HepG2 (cell line): ENCODE data around the gene BOD1. TPM values are rescaled to one million over a fixed set of nuclear protein-coding genes. Genes with fewer than 3 reads are reported as not detected.

Source experiments
- CBFB ChIP-seq: sonication (generic); formaldehyde crosslinking; IDR thresholded peaks from 2 replicates; pipeline ENCODE4 v1.4.0; 2020; ENCODE audit warnings: missing genetic modification reagents
- LCORL ChIP-seq, 2 experiments: fragments of 450-650 bp in 1 of 2; sonication (generic) in 1 of 2; formaldehyde crosslinking in 1 of 2; IDR thresholded peaks; 2 replicates each; pipeline versions ENCODE4 v1.5.0 to v1.6.1; 2017 to 2020; ENCODE audit warnings: antibody characterized with exemption in 1 of 2, missing genetic modification reagents in 1 of 2
- SPEN ChIP-seq: sonication (generic); formaldehyde crosslinking; IDR thresholded peaks from 2 replicates; pipeline ENCODE4 v1.5.1; 2020; ENCODE audit warnings: low read depth, mild to moderate bottlenecking, missing genetic modification reagents
- U2AF1 ChIP-seq: fragments of 200-400 bp; formaldehyde crosslinking; optimal IDR thresholded peaks from 2 replicates; pipeline ENCODE3; 2017; ENCODE audit warnings: mild to moderate bottlenecking, low read depth, low read length
- ZMYM3 ChIP-seq: sonication (generic); formaldehyde crosslinking; IDR thresholded peaks from 2 replicates; pipeline ENCODE4 v1.5.1; 2020; ENCODE audit warnings: mild to moderate bottlenecking, missing genetic modification reagents
- ZNF572 ChIP-seq: sonication (generic); formaldehyde crosslinking; IDR thresholded peaks from 2 replicates; pipeline ENCODE4 v1.5.1; 2020; ENCODE audit warnings: mild to moderate bottlenecking, missing genetic modification reagents
- ZNF616 ChIP-seq: sonication (generic); formaldehyde crosslinking; IDR thresholded peaks from 2 replicates; pipeline ENCODE4 v1.5.0; 2020; ENCODE audit warnings: low read depth, mild to moderate bottlenecking, missing genetic modification reagents
- ZSCAN21 ChIP-seq: sonication (generic); formaldehyde crosslinking; IDR thresholded peaks from 2 replicates; pipeline ENCODE4 v1.8.0; 2022; ENCODE audit warnings: mild to moderate bottlenecking, missing genetic modification reagents, moderate library complexity, borderline replicate concordance
- polyA plus RNA-seq, 8 experiments: library from polyadenylated mRNA; depleted of rRNA in 3 of 8; stranded (reverse) in 7 of 8; unstranded in 1 of 8; fragments of >200 nt; fragmentation: Illumina TruSeq in 4 of 8; extraction: Trizol in 4 of 8; gene quantifications; 2 replicates each; pipeline versions ENCODE4 v1.2.1 to v1.2.3, GENCODE V29; 2011 to 2016; ENCODE audit warnings: low read depth in 4 of 8, missing spikeins in 1 of 8, mixed read lengths in 1 of 8; ENCODE audit not compliant: insufficient read depth in 1 of 8
- total RNA-seq, 5 experiments: library from RNA; depleted of rRNA; stranded (reverse); fragments of >200 nt; fragmentation: Illumina TruSeq; extraction: Trizol; gene quantifications; 2 replicates each; pipeline ENCODE4 v1.2.3, GENCODE V29; 2016; ENCODE audit warnings: low read depth in 1 of 5
- TF ChIP-seq, protein P1 (sequence below): sonication (generic); formaldehyde crosslinking; IDR thresholded peaks from 2 replicates; pipeline ENCODE4 v1.5.0; 2020; ENCODE audit warnings: mild to moderate bottlenecking, missing genetic modification reagents, moderate library complexity
- TF ChIP-seq, protein P2 (sequence below), 2 experiments: sonication (generic) in 1 of 2; formaldehyde crosslinking in 1 of 2; IDR thresholded peaks; 2 replicates each; pipeline versions ENCODE4 v1.4.0 to v1.6.1; 2018 to 2020; ENCODE audit warnings: missing genetic modification reagents in 2 of 2, borderline replicate concordance in 1 of 2, low read depth in 1 of 2, mild to moderate bottlenecking in 1 of 2, missing biosample characterization in 1 of 2
- TF ChIP-seq, protein P3 (sequence below): sonication (generic); formaldehyde crosslinking; IDR thresholded peaks from 2 replicates; pipeline ENCODE4 v1.5.1; 2020; ENCODE audit warnings: mild to moderate bottlenecking, missing genetic modification reagents, moderate library complexity
- TF ChIP-seq, protein P4 (sequence below): sonication (generic); formaldehyde crosslinking; IDR thresholded peaks from 2 replicates; pipeline ENCODE4 v1.5.1; 2020; ENCODE audit warnings: mild to moderate bottlenecking, moderate library complexity, missing genetic modification reagents
- TF ChIP-seq, protein P5 (sequence below): sonication (generic); formaldehyde crosslinking; IDR thresholded peaks from 2 replicates; pipeline ENCODE4 v1.5.0; 2020; ENCODE audit warnings: missing genetic modification reagents, mild to moderate bottlenecking, borderline replicate concordance
- TF ChIP-seq, protein P6 (sequence below): sonication (generic); formaldehyde crosslinking; IDR thresholded peaks from 2 replicates; pipeline ENCODE4 v1.4.0; 2020; ENCODE audit warnings: missing genetic modification reagents, borderline replicate concordance
- TF ChIP-seq, protein P7 (sequence below): sonication (generic); formaldehyde crosslinking; IDR thresholded peaks from 2 replicates; pipeline ENCODE4 v1.4.0; 2020; ENCODE audit warnings: missing genetic modification reagents

BOD1 gene
- total and polyA plus RNA-seq, 2 of the 13 experiments (the other 11 are each of a cell fraction or from before 2014, with no cell fraction given): 81.5 to 103 TPM

DNA sequence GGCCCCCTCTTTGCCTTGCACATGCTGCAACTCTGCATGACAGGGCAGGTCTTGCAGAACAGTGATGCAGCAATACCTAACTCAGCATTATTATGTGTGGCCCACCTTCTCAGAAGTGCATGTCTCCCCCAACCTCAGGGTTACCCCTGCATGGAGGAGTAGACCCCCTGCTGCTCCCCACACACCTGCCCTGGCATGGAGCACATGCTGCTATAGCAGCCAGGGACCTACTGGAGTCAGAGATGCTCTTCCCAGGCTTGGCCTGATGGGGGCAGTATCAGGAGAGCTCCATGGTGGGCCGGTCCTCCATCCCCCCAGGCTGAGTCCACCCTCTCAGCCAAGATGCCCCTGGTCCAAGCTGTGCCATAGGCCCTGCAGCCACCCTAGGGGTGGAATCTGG is 13.2 kb upstream of the BOD1 start (continued):
- TF ChIP-seq, protein P1, sequence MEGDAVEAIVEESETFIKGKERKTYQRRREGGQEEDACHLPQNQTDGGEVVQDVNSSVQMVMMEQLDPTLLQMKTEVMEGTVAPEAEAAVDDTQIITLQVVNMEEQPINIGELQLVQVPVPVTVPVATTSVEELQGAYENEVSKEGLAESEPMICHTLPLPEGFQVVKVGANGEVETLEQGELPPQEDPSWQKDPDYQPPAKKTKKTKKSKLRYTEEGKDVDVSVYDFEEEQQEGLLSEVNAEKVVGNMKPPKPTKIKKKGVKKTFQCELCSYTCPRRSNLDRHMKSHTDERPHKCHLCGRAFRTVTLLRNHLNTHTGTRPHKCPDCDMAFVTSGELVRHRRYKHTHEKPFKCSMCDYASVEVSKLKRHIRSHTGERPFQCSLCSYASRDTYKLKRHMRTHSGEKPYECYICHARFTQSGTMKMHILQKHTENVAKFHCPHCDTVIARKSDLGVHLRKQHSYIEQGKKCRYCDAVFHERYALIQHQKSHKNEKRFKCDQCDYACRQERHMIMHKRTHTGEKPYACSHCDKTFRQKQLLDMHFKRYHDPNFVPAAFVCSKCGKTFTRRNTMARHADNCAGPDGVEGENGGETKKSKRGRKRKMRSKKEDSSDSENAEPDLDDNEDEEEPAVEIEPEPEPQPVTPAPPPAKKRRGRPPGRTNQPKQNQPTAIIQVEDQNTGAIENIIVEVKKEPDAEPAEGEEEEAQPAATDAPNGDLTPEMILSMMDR (CRISPR knock-in tag): peak; percentile 71
- TF ChIP-seq, protein P2, sequence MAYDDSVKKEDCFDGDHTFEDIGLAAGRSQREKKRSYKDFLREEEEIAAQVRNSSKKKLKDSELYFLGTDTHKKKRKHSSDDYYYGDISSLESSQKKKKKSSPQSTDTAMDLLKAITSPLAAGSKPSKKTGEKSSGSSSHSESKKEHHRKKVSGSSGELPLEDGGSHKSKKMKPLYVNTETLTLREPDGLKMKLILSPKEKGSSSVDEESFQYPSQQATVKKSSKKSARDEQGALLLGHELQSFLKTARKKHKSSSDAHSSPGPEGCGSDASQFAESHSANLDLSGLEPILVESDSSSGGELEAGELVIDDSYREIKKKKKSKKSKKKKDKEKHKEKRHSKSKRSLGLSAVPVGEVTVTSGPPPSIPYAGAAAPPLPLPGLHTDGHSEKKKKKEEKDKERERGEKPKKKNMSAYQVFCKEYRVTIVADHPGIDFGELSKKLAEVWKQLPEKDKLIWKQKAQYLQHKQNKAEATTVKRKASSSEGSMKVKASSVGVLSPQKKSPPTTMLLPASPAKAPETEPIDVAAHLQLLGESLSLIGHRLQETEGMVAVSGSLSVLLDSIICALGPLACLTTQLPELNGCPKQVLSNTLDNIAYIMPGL (CRISPR knock-in tag; IDR thresholded peaks at IDR 0.05; ENCODE audit: borderline replicate concordance in 1 of 2, low read depth in 1 of 2): peak; percentile 19 to 36; a peak in 1 of 4 replicates
- TF ChIP-seq ZMYM3 (CRISPR knock-in tag) (0 out of 2 replicates have a peak, but pooled peaks have one; percentile 45), CBFB (no peak), ZNF572 (no peak), SPEN (CRISPR knock-in tag) (no peak), ZSCAN21 (CRISPR knock-in tag) (no peak), ZNF616 (CRISPR knock-in tag) (no peak), U2AF1 (no peak), LCORL (IDR thresholded peaks at IDR 0.05) (no peak), LCORL (CRISPR knock-in tag; IDR thresholded peaks at IDR 0.05) (no peak)
- TF ChIP-seq, protein P3, sequence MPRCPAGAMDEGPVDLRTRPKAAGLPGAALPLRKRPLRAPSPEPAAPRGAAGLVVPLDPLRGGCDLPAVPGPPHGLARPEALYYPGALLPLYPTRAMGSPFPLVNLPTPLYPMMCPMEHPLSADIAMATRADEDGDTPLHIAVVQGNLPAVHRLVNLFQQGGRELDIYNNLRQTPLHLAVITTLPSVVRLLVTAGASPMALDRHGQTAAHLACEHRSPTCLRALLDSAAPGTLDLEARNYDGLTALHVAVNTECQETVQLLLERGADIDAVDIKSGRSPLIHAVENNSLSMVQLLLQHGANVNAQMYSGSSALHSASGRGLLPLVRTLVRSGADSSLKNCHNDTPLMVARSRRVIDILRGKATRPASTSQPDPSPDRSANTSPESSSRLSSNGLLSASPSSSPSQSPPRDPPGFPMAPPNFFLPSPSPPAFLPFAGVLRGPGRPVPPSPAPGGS (CRISPR knock-in tag): no peak
- TF ChIP-seq, protein P4, sequence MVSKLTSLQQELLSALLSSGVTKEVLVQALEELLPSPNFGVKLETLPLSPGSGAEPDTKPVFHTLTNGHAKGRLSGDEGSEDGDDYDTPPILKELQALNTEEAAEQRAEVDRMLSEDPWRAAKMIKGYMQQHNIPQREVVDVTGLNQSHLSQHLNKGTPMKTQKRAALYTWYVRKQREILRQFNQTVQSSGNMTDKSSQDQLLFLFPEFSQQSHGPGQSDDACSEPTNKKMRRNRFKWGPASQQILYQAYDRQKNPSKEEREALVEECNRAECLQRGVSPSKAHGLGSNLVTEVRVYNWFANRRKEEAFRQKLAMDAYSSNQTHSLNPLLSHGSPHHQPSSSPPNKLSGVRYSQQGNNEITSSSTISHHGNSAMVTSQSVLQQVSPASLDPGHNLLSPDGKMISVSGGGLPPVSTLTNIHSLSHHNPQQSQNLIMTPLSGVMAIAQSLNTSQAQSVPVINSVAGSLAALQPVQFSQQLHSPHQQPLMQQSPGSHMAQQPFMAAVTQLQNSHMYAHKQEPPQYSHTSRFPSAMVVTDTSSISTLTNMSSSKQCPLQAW: 0 out of 2 replicates have a peak, but pooled peaks have one; percentile 30
- TF ChIP-seq, protein P5, sequence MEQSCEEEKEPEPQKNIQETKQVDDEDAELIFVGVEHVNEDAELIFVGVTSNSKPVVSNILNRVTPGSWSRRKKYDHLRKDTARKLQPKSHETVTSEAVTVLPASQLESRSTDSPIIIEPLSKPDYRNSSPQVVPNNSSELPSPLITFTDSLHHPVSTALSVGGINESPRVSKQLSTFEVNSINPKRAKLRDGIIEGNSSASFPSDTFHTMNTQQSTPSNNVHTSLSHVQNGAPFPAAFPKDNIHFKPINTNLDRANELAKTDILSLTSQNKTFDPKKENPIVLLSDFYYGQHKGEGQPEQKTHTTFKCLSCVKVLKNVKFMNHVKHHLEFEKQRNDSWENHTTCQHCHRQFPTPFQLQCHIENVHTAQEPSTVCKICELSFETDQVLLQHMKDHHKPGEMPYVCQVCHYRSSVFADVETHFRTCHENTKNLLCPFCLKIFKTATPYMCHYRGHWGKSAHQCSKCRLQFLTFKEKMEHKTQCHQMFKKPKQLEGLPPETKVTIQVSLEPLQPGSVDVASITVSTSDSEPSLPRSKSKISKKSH (CRISPR knock-in tag): no peak
- TF ChIP-seq, protein P6, sequence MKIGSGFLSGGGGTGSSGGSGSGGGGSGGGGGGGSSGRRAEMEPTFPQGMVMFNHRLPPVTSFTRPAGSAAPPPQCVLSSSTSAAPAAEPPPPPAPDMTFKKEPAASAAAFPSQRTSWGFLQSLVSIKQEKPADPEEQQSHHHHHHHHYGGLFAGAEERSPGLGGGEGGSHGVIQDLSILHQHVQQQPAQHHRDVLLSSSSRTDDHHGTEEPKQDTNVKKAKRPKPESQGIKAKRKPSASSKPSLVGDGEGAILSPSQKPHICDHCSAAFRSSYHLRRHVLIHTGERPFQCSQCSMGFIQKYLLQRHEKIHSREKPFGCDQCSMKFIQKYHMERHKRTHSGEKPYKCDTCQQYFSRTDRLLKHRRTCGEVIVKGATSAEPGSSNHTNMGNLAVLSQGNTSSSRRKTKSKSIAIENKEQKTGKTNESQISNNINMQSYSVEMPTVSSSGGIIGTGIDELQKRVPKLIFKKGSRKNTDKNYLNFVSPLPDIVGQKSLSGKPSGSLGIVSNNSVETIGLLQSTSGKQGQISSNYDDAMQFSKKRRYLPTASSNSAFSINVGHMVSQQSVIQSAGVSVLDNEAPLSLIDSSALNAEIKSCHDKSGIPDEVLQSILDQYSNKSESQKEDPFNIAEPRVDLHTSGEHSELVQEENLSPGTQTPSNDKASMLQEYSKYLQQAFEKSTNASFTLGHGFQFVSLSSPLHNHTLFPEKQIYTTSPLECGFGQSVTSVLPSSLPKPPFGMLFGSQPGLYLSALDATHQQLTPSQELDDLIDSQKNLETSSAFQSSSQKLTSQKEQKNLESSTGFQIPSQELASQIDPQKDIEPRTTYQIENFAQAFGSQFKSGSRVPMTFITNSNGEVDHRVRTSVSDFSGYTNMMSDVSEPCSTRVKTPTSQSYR (CRISPR knock-in tag): no peak
- TF ChIP-seq, protein P7, sequence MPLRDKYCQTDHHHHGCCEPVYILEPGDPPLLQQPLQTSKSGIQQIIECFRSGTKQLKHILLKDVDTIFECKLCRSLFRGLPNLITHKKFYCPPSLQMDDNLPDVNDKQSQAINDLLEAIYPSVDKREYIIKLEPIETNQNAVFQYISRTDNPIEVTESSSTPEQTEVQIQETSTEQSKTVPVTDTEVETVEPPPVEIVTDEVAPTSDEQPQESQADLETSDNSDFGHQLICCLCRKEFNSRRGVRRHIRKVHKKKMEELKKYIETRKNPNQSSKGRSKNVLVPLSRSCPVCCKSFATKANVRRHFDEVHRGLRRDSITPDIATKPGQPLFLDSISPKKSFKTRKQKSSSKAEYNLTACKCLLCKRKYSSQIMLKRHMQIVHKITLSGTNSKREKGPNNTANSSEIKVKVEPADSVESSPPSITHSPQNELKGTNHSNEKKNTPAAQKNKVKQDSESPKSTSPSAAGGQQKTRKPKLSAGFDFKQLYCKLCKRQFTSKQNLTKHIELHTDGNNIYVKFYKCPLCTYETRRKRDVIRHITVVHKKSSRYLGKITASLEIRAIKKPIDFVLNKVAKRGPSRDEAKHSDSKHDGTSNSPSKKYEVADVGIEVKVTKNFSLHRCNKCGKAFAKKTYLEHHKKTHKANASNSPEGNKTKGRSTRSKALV (CRISPR knock-in tag): no peak
